AG04450 (cell line): ENCODE data around the gene CAPN8. TPM values are rescaled to one million over a fixed set of nuclear protein-coding genes. Genes with fewer than 3 reads are reported as not detected.

Source experiments
- CTCF ChIA-PET: fragments of 300-600, 350-600 bp; formaldehyde crosslinking; extraction: SDS; loops from one replicate; lab custom pipeline; 2022; ENCODE audit warnings: antibody characterized with exemption, inconsistent platforms; lab: Charles Lee
- POLR2A ChIA-PET: fragments of 350-600 bp; formaldehyde crosslinking; extraction: SDS; loops from one replicate; lab custom pipeline; 2021; ENCODE audit warnings: antibody characterized with exemption, inconsistent platforms; lab: Yijun Ruan, JAX
- DNase-seq: peaks from one replicate; pipeline ENCODE4 v3.0.0-alpha.2; 2011; ENCODE audit warnings: low read depth, low spot score
- H3K27ac ChIP-seq: one replicate; pipeline ENCODE4 v1.5.1; 2012; ENCODE audit warnings: low read depth, low read length, control low read depth
- H3K27me3 ChIP-seq: one replicate; pipeline ENCODE4 v1.6.0; 2012; ENCODE audit warnings: low read length; ENCODE audit not compliant: control insufficient read depth, insufficient read depth
- H3K4me3 ChIP-seq: 2 replicates; pipeline ENCODE4 v1.5.1; 2011; ENCODE audit warnings: mild to moderate bottlenecking, low read depth, low read length, control low read depth
- H3K9me3 ChIP-seq: 2 replicates; pipeline ENCODE4 v1.5.1; 2012; ENCODE audit warnings: low read length; ENCODE audit not compliant: control insufficient read depth, insufficient read depth
- polyA plus RNA-seq: library from polyadenylated mRNA; depleted of rRNA; stranded (reverse); fragments of >200 nt; gene quantifications from 2 replicates; pipeline ENCODE4 v1.2.3, GENCODE V29; 2011
- TF ChIP-seq, protein P1 (sequence below): IDR thresholded peaks from 2 replicates; pipeline ENCODE4 v1.5.1; 2011; ENCODE audit warnings: low read depth, low read length, control low read depth, inconsistent platforms

CAPN8 gene
- polyA plus RNA-seq, 1 experiment, result not detected

DNA sequence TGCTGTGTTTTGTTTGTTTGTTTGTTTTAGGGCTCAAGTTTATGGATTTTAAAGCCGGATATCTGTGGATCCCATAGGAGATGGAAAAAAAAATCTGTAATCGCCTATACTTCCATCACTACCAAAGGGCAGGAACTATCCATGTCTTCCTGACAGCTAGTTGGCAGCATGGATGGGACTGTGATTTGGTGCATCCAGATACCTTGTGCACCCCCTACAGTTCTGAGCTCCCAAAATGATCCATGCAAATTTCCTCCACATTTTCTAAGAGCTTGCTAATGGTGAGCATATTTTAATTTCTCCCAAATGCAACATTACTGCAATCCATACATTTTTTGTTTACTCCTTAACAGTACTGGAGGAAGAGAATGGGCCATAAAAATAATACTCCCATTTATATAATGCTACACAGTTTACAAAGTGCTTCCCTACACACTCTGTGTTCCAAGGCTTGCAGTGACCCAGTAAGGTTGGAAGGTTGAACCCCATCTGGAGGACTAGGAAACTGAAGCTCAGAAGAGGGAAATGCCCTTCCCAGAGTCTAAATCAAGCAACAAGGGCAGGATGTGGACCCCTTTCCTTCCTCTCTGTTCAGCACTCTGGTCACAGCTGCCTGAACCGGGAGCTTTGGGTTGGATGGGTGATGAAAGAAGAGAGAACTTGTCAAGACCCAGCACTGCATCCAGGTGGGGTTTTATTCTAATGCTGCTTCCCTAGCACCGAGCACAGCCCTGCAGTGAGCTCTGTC, 48.0 kb downstream of the CAPN8 start:
- Histone ChIP-seq H3K9me3 (no peaks in the 10 kb centered on the region), H3K27me3 (peaks cover 11% of the 10 kb centered on the region), H3K27ac (no peak overlapping the region), H3K4me3 (no peak overlapping the region)
- TF ChIP-seq, protein P1, sequence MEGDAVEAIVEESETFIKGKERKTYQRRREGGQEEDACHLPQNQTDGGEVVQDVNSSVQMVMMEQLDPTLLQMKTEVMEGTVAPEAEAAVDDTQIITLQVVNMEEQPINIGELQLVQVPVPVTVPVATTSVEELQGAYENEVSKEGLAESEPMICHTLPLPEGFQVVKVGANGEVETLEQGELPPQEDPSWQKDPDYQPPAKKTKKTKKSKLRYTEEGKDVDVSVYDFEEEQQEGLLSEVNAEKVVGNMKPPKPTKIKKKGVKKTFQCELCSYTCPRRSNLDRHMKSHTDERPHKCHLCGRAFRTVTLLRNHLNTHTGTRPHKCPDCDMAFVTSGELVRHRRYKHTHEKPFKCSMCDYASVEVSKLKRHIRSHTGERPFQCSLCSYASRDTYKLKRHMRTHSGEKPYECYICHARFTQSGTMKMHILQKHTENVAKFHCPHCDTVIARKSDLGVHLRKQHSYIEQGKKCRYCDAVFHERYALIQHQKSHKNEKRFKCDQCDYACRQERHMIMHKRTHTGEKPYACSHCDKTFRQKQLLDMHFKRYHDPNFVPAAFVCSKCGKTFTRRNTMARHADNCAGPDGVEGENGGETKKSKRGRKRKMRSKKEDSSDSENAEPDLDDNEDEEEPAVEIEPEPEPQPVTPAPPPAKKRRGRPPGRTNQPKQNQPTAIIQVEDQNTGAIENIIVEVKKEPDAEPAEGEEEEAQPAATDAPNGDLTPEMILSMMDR, result 0 out of 2 replicates have a peak, but pooled peaks have one; percentile 13
- CTCF ChIA-PET, result interaction anchor here (5.0 kb wide), 1 partner anchor 484 kb away, joined by 21 read pairs; no protein-coding TSS in a partner anchor
- POLR2A ChIA-PET, result no interaction called here
- DNase-seq, result no peak

DNA sequence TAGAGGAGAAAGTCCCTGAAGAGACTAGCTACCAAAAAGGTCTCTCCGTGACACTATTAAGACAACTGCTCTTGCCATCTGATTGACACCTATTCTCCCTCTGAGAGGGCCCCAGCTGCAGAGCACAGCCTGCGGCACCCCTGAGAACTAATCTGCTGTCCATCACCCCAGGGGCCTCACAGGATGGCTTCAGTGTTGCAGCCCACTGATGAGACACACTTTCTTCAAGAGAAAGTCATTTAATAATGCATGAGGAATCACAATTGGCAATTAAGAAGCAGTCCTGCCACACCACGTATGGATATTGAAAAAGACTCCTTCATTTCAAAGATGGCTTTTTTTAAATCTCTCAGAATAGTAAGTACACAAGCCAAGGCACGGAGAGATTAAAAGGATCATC, 48.9 kb downstream of the CAPN8 start:
- H3K27ac ChIP-seq, result no peak overlapping the region
- no peak overlapping the region for H3K4me3 ChIP-seq
- TF ChIP-seq, protein P1, result no peak
- no peak for DNase-seq
- no peaks in the 10 kb centered on the region for H3K9me3 ChIP-seq
- H3K27me3 ChIP-seq, result peaks cover 9% of the 10 kb centered on the region
- POLR2A ChIA-PET, result no interaction called here
- CTCF ChIA-PET, result interaction anchor here (5.0 kb wide), 1 partner anchor 483 kb away, joined by 21 read pairs; no protein-coding TSS in a partner anchor

DNA sequence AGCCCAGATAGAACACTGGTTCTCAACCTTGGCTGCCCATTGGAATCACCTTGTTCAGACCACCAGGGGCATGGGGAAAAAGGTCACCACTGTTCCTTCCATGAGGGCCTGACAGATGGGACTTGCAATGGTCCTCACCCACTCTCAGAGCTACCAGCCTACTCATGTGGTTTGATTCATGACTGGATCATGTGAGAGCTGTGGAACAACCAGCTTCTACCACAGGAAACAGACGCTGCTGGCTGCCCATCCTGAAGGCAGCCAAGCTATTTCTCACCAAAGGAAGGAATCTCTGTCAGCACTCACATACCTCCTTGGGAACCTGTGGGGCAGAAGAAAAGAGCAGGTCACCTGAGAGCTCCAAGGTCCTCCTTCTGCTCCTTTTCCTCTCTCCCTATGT, 53.6 kb downstream of the CAPN8 start:
- ChIA-PET POLR2A (no interaction called here), CTCF (no interaction called here)
- DNase-seq, result no peak

DNA sequence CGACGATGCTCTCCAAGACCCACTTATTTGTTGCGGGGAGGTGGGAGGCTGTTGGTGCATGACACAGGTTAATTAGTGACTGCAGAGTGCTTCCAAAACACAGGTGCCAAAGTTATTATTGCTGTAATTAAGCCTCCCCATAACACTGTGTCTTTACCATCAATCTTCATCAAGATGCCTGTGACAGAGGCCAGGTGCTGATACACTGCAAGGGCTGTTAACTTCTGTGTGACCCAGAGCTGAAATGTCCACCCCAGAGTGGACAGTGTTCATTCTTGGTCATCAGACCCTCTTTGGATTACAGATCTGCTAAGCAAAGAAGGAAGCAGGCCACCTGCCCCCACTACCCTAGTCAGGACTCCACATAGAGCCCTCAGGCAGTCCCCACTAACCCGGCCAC, 55.5 kb downstream of the CAPN8 start:
- POLR2A ChIA-PET, result no interaction called here

More for the DNA sequence above, 53.6 kb downstream of the CAPN8 start:
- no peak overlapping the region for H3K27ac ChIP-seq
- peaks cover 2% of the 10 kb centered on the region for H3K27me3 ChIP-seq
- TF ChIP-seq, protein P1, result no peak
- no peak overlapping the region for H3K4me3 ChIP-seq
- H3K9me3 ChIP-seq, result no peaks in the 10 kb centered on the region

More for the DNA sequence above, 55.5 kb downstream of the CAPN8 start:
- Histone ChIP-seq H3K27me3 (peaks cover 2% of the 10 kb centered on the region), H3K9me3 (no peaks in the 10 kb centered on the region), H3K27ac (no peak overlapping the region), H3K4me3 (no peak overlapping the region)
- TF ChIP-seq, protein P1, result no peak
- no peak for DNase-seq
- CTCF ChIA-PET, result interaction anchor here (1.0 to 1.5 kb wide), 3 partner anchors 52 to 65 kb away, joined by 3 read pairs; no protein-coding TSS in a partner anchor
